GM19099 (cell line): ENCODE data around the gene SLC23A2.

Source experiments
- POLR2A ChIP-seq: IDR thresholded peaks from 3 replicates; pipeline ENCODE4 v1.6.1; 2011; ENCODE audit warnings: low read depth; ENCODE audit not compliant: insufficient read length; ENCODE audit errors: extremely low read depth

SLC23A2 gene

GRCh38 chr20:4950841-4951240, 50.5 kb downstream of the SLC23A2 start:
- no peak for TF ChIP-seq POLR2A

- TF ChIP-seq POLR2A, result no peak
Observed at GRCh38 chr20:4950437-4950836, 50.9 kb downstream of the SLC23A2 start.

GRCh38 chr20:4949833-4950178, 51.5 kb downstream of the SLC23A2 start:
- no peak for TF ChIP-seq POLR2A

GRCh38 chr20:4947817-4948559, 53.3 kb downstream of the SLC23A2 start:
- no peak for TF ChIP-seq POLR2A

GRCh38 chr20:4946986-4947385, 54.3 kb downstream of the SLC23A2 start:
- no peak for TF ChIP-seq POLR2A

- no peak for TF ChIP-seq POLR2A
Observed at GRCh38 chr20:4946585-4946984, 54.7 kb downstream of the SLC23A2 start.

- TF ChIP-seq POLR2A, result no peak
Observed at GRCh38 chr20:4944518-4945313, 56.6 kb downstream of the SLC23A2 start.

GRCh38 chr20:4942331-4942730, 59.0 kb downstream of the SLC23A2 start:
- no peak for TF ChIP-seq POLR2A

- no peak for TF ChIP-seq POLR2A
Observed at GRCh38 chr20:4937407-4938319, 63.6 kb downstream of the SLC23A2 start.

- TF ChIP-seq POLR2A, result no peak
Observed at GRCh38 chr20:4936851-4937406, 64.4 kb downstream of the SLC23A2 start.

- no peak for TF ChIP-seq POLR2A
Observed at GRCh38 chr20:4936392-4936850, 64.9 kb downstream of the SLC23A2 start.

GRCh38 chr20:4932061-4932460, 69.2 kb downstream of the SLC23A2 start:
- TF ChIP-seq POLR2A, result no peak

- TF ChIP-seq POLR2A, result no peak
Observed at GRCh38 chr20:4929686-4930397, 71.5 kb downstream of the SLC23A2 start.

GRCh38 chr20:4926531-4927156, 74.7 kb downstream of the SLC23A2 start:
- no peak for TF ChIP-seq POLR2A
